DMS153 treated with DMSO at 0.1 percent for 48 hours (cell line): Measurements from ENCODE around the gene STIMATE.

Experiments
- DNase-seq: peaks from one replicate; lab custom pipeline; 2025; ENCODE audit not compliant: unreplicated experiment; lab: John Stamatoyannopoulos, UW

STIMATE gene

GRCh38 chr3:52824037-52824436 is 73.3 kb downstream of the STIMATE start:
- no peak for DNase-seq

GRCh38 chr3:52822363-52822762 is 75.0 kb downstream of the STIMATE start:
- DNase-seq: no peak

- DNase-seq: no peak
Observed at GRCh38 chr3:52820736-52821135, 76.6 kb downstream of the STIMATE start.

- no peak for DNase-seq
Observed at GRCh38 chr3:52819936-52820335, 77.4 kb downstream of the STIMATE start.

GRCh38 chr3:52817860-52818259 is 79.5 kb downstream of the STIMATE start:
- no peak for DNase-seq

GRCh38 chr3:52817221-52817620 is 80.1 kb downstream of the STIMATE start:
- DNase-seq: no peak

GRCh38 chr3:52816654-52817053 is 80.7 kb downstream of the STIMATE start:
- no peak for DNase-seq

GRCh38 chr3:52816199-52816598 is 81.1 kb downstream of the STIMATE start:
- DNase-seq: no peak

GRCh38 chr3:52813810-52814209 is 83.5 kb downstream of the STIMATE start:
- DNase-seq: no peak

- no peak for DNase-seq
Observed at GRCh38 chr3:52811452-52812011, 85.8 kb downstream of the STIMATE start.

GRCh38 chr3:52810923-52811322 is 86.4 kb downstream of the STIMATE start:
- DNase-seq: no peak

- no peak for DNase-seq
Observed at GRCh38 chr3:52809662-52810377, 87.5 kb downstream of the STIMATE start.

- no peak for DNase-seq
Observed at GRCh38 chr3:52809149-52809548, 88.2 kb downstream of the STIMATE start.

GRCh38 chr3:52805270-52806039 is 91.9 kb downstream of the STIMATE start:
- no peak for DNase-seq

GRCh38 chr3:52801839-52802238 is 95.5 kb downstream of the STIMATE start:
- no peak for DNase-seq

GRCh38 chr3:52800079-52800478 is 97.3 kb downstream of the STIMATE start:
- no peak for DNase-seq

- DNase-seq: no peak
Observed at GRCh38 chr3:52798978-52799476, 98.3 kb downstream of the STIMATE start.

- no peak for DNase-seq
Observed at GRCh38 chr3:52798376-52798977, 98.9 kb downstream of the STIMATE start.

- no peak for DNase-seq
Observed at GRCh38 chr3:52796411-52796810, 100.9 kb downstream of the STIMATE start.

- no peak for DNase-seq
Observed at GRCh38 chr3:52795298-52795900, 101.9 kb downstream of the STIMATE start.

GRCh38 chr3:52794612-52795099 is 102.7 kb downstream of the STIMATE start, which contains the start of gene ITIH3:
TSS of gene ITIH3 (plus strand) at chr3:52794796. CDS start at chr3:52794804, 8 bp downstream.
- DNase-seq: no peak
